IMR-90 (cell line): ENCODE results near the gene SAP30BP. TPM values are rescaled to one million over a fixed set of nuclear protein-coding genes. Genes with fewer than 3 reads are reported as not detected.

Source experiments
- ATAC-seq: fragments of 200-7000 bp; cut with Tn5 transposase; 2 replicates; pipeline ENCODE4 v1.9.1; 2020; ENCODE audit warnings: low read depth, mild to moderate bottlenecking, moderate library complexity
- BruUV-seq: library from RNA; stranded (reverse); fragments of 400-500 nt; replicated peaks from 2 replicates; lab custom pipeline; 2021; lab: Mats Ljungman, UMichigan
- CTCF ChIA-PET: fragments of 300-600 bp; formaldehyde crosslinking; extraction: SDS; loops from one replicate; lab custom pipeline; 2021; ENCODE audit warnings: antibody characterized with exemption; lab: Yijun Ruan, JAX
- POLR2A ChIA-PET: fragments of 300-600 bp; sonication (Branson Sonifier 250); formaldehyde crosslinking; loops from one replicate; lab custom pipeline; 2022; ENCODE audit warnings: antibody characterized with exemption; ENCODE audit not compliant: unreplicated experiment; lab: Charles Lee
- DNase-seq: peaks from one replicate; pipeline ENCODE4 v3.0.0; 2013
- H2AFZ ChIP-seq: replicated peaks from 2 replicates; pipeline ENCODE3; 2013; ENCODE audit warnings: low read length, mild to moderate bottlenecking; ENCODE audit not compliant: poor library complexity
- H2AK5ac ChIP-seq: 2 replicates; pipeline ENCODE4 v1.6.1; 2013; ENCODE audit warnings: low read depth, low read length, inconsistent platforms
- H2AK9ac ChIP-seq: replicated peaks from 2 replicates; pipeline ENCODE3; 2013; ENCODE audit warnings: mild to moderate bottlenecking, low read depth, low read length, moderate library complexity; ENCODE audit not compliant: poor library complexity
- H2BK120ac ChIP-seq: 2 replicates; pipeline ENCODE4 v1.6.1; 2013; ENCODE audit warnings: low read depth, low read length, inconsistent platforms
- H2BK15ac ChIP-seq: 3 replicates; pipeline ENCODE4 v1.6.1; 2013; ENCODE audit warnings: low read depth, low read length, inconsistent platforms
- H2BK20ac ChIP-seq: 2 replicates; pipeline ENCODE4 v1.6.1; 2013; ENCODE audit warnings: low read depth, mild to moderate bottlenecking, inconsistent platforms, low read length, moderate library complexity
- H2BK5ac ChIP-seq: 2 replicates; pipeline ENCODE4 v1.6.1; 2013; ENCODE audit warnings: mild to moderate bottlenecking, low read depth, low read length, inconsistent platforms; ENCODE audit not compliant: poor library complexity, severe bottlenecking
- H3K14ac ChIP-seq: replicated peaks from 2 replicates; pipeline ENCODE4 v1.6.1; 2013; ENCODE audit warnings: low read depth, low read length, inconsistent platforms
- H3K18ac ChIP-seq: 2 replicates; pipeline ENCODE4 v1.6.1; 2013; ENCODE audit warnings: low read depth, low read length, control low read depth
- H3K23ac ChIP-seq: 2 replicates; pipeline ENCODE4 v1.6.1; 2013; ENCODE audit warnings: low read depth, low read length, inconsistent platforms
- H3K27ac ChIP-seq: 2 replicates; pipeline ENCODE4 v1.5.1; 2013; ENCODE audit warnings: mild to moderate bottlenecking, control low read depth, low read length; ENCODE audit not compliant: insufficient read depth
- H3K27me3 ChIP-seq: 2 replicates; pipeline ENCODE4 v1.6.1; 2013; ENCODE audit warnings: low read length; ENCODE audit not compliant: control insufficient read depth, insufficient read depth
- H3K36me3 ChIP-seq: 2 replicates; pipeline ENCODE4 v1.6.1; 2013; ENCODE audit warnings: low read length, mixed read lengths; ENCODE audit not compliant: control insufficient read depth, insufficient read depth
- H3K4ac ChIP-seq: 2 replicates; pipeline ENCODE4 v1.6.1; 2013; ENCODE audit warnings: low read depth, low read length, inconsistent platforms
- H3K4me1 ChIP-seq: 2 replicates; pipeline ENCODE4 v1.6.1; 2013; ENCODE audit warnings: low read length, mixed read lengths; ENCODE audit not compliant: control insufficient read depth, insufficient read depth
- H3K4me2 ChIP-seq: 2 replicates; pipeline ENCODE4 v1.6.1; 2013; ENCODE audit warnings: low read depth, mild to moderate bottlenecking, control low read depth, low read length, moderate library complexity
- H3K4me3 ChIP-seq: 2 replicates; pipeline ENCODE4 v1.5.1; 2013; ENCODE audit warnings: low read depth, mild to moderate bottlenecking, control low read depth, low read length, moderate library complexity; ENCODE audit not compliant: insufficient read depth
- H3K56ac ChIP-seq: 2 replicates; pipeline ENCODE4 v1.6.1; 2013; ENCODE audit warnings: low read length, inconsistent platforms; ENCODE audit not compliant: insufficient read depth; ENCODE audit errors: extremely low read depth
- H3K79me1 ChIP-seq, 2 experiments: 2 replicates each; pipeline ENCODE4 v1.6.1; 2013; ENCODE audit warnings: low read length in 2 of 2, inconsistent platforms in 1 of 2, low read depth in 1 of 2
- H3K9ac ChIP-seq: 2 replicates; pipeline ENCODE4 v1.6.1; 2013; ENCODE audit warnings: low read depth, low read length, control low read depth
- H3K9me1 ChIP-seq: 2 replicates; pipeline ENCODE4 v1.6.1; 2013; ENCODE audit warnings: low read length, inconsistent platforms; ENCODE audit not compliant: insufficient read depth
- H3K9me3 ChIP-seq: 2 replicates; pipeline ENCODE4 v1.6.1; 2013; ENCODE audit warnings: low read length; ENCODE audit not compliant: control insufficient read depth, insufficient read depth
- H4K20me1 ChIP-seq: 2 replicates; pipeline ENCODE4 v1.6.1; 2013; ENCODE audit warnings: low read length, inconsistent platforms; ENCODE audit not compliant: insufficient read depth
- H4K5ac ChIP-seq: 2 replicates; pipeline ENCODE4 v1.6.1; 2013; ENCODE audit warnings: mild to moderate bottlenecking, low read depth, low read length, control low read depth
- H4K8ac ChIP-seq, 2 experiments: 2 replicates each; pipeline ENCODE4 v1.6.1; 2013; ENCODE audit warnings: low read depth in 2 of 2, low read length in 2 of 2, control low read depth in 1 of 2, inconsistent platforms in 1 of 2
- H4K91ac ChIP-seq: 2 replicates; pipeline ENCODE4 v1.6.1; 2013; ENCODE audit warnings: low read depth, low read length, inconsistent platforms; ENCODE audit not compliant: insufficient read depth
- POLR2A ChIP-seq: IDR thresholded peaks from 2 replicates; pipeline ENCODE4 v1.6.1; 2012; ENCODE audit warnings: mild to moderate bottlenecking, low read depth, low read length
- RAD21 ChIP-seq: IDR thresholded peaks from 2 replicates; pipeline ENCODE4 v1.6.1; 2012; ENCODE audit warnings: low read length, improper control_type of control experiment
- WGBS, 2 experiments: methylation state at CpG; one replicate each; pipeline versions ENCODE4 v1.1.5 to v1.1.7; 2013; ENCODE audit warnings: missing lambda C conversion rate in 2 of 2; ENCODE audit not compliant: insufficient read length in 1 of 2; ENCODE audit errors: extremely low coverage in 2 of 2; 5-methylcytosine and 5-hydroxymethylcytosine counted together
- dilution Hi-C: fragments of 300-500 bp; cut with HindIII; formaldehyde crosslinking; loops from one replicate; pipeline ENCODE4 v1.14.3; 2018; ENCODE audit warnings: low sequenced_read_pairs; ENCODE audit not compliant: unreplicated experiment
- in situ Hi-C: fragments of 300-500 bp; cut with MboI; formaldehyde crosslinking; loops from 3 replicates; pipeline ENCODE4 v1.14.3; 2019; ENCODE audit warnings: low sequenced_read_pairs, inconsistent platforms, mixed read lengths
- intact Hi-C: fragments of 100-400 bp; cut with micrococcal nuclease; formaldehyde crosslinking; loops from 2 replicates; pipeline ENCODE4 v1.10.0; 2022
- polyA plus RNA-seq, 3 experiments: library from polyadenylated mRNA; depleted of rRNA; stranded (reverse); fragments of >200 nt; gene quantifications; 2 replicates each; pipeline ENCODE4 v1.2.3, GENCODE V29; 2012; ENCODE audit warnings: low replicate concordance in 1 of 3
- total RNA-seq: library from RNA; depleted of rRNA; stranded (reverse); fragments of >200 nt; gene quantifications from 2 replicates; pipeline ENCODE4 v1.2.3, GENCODE V29; 2012

Gene SAP30BP
- total and polyA plus RNA-seq, 2 of the 4 experiments (the other 2 are of a cell fraction), result 70.4 to 139 TPM

- intact Hi-C loops, result loop anchor here (1.0 to 5.0 kb wide), 2 partner anchors 41 to 113 kb away; partner anchors contain the start of genes CASKIN2 and TSEN54
- H3K9me1 ChIP-seq, result no peaks in the 10 kb centered on the region
- H3K27ac ChIP-seq, result no peak overlapping the region
- no peak overlapping the region for H3K18ac ChIP-seq
- TF ChIP-seq RAD21 (no peak), POLR2A (no peak)
- dilution Hi-C loops, result no loop called here
- H3K56ac ChIP-seq, result no peak overlapping the region
- no peak overlapping the region for H2BK120ac ChIP-seq
- peaks cover 9% of the 10 kb centered on the region for H4K20me1 ChIP-seq
- ATAC-seq (no peak), DNase-seq (no peak)
- CTCF ChIA-PET, result no interaction called here
- no peak overlapping the region for H2AK5ac ChIP-seq
- no peak overlapping the region for H3K23ac ChIP-seq
- H2BK20ac ChIP-seq, result no peak overlapping the region
- H3K4ac ChIP-seq, result no peak overlapping the region
- H3K79me1 ChIP-seq, result peaks cover 0 to 3% of the 10 kb centered on the region in 2 experiments; a peak in 1 of 4 replicates
- H4K8ac ChIP-seq, result no peak overlapping the region
- no peak overlapping the region for H4K91ac ChIP-seq
- H4K5ac ChIP-seq, result no peak overlapping the region
- no peak overlapping the region for H3K9ac ChIP-seq
- POLR2A ChIA-PET, result no interaction called here
- peaks cover 8% of the 10 kb centered on the region; the same call in 1 of the 2 replicates for H3K36me3 ChIP-seq
- H3K4me3 ChIP-seq, result no peak overlapping the region
- H3K27me3 ChIP-seq, result no peaks in the 10 kb centered on the region
- peak overlapping the region; percentile 16 for H2AK9ac ChIP-seq
- no peak overlapping the region for H3K4me2 ChIP-seq
- H2AFZ ChIP-seq, result no peak overlapping the region
- H2BK15ac ChIP-seq, result no peak overlapping the region
- H3K14ac ChIP-seq, result no peak overlapping the region
- H3K4me1 ChIP-seq, result peaks cover 15% of the 10 kb centered on the region
- no peaks in the 10 kb centered on the region for H3K9me3 ChIP-seq
- in situ Hi-C loops, result loop anchor here (5.0 kb wide), 1 partner anchor 117 kb away; no protein-coding TSS in a partner anchor
- no peak overlapping the region for H2BK5ac ChIP-seq
- WGBS, 2 experiments, result 94% methylated on average over 8 of the region's 26 CpGs; no CpG with 5 or more reads in 1 of the 2 experiments
- no TSS peak for BruUV-seq
Measured at GRCh38 chr17:75630071-75630917, 36.8 kb upstream of the SAP30BP start.
